GM18868 (cell line): ENCODE measurements around the gene PRKCZ.

ENCODE experiments used
- ATAC-seq: cut with Tn5 transposase; IDR thresholded peaks from one replicate; pipeline ENCODE4 v1.9.1; 2021; ENCODE audit warnings: mild to moderate bottlenecking, moderate library complexity; ENCODE audit not compliant: unreplicated experiment

Gene PRKCZ

DNA sequence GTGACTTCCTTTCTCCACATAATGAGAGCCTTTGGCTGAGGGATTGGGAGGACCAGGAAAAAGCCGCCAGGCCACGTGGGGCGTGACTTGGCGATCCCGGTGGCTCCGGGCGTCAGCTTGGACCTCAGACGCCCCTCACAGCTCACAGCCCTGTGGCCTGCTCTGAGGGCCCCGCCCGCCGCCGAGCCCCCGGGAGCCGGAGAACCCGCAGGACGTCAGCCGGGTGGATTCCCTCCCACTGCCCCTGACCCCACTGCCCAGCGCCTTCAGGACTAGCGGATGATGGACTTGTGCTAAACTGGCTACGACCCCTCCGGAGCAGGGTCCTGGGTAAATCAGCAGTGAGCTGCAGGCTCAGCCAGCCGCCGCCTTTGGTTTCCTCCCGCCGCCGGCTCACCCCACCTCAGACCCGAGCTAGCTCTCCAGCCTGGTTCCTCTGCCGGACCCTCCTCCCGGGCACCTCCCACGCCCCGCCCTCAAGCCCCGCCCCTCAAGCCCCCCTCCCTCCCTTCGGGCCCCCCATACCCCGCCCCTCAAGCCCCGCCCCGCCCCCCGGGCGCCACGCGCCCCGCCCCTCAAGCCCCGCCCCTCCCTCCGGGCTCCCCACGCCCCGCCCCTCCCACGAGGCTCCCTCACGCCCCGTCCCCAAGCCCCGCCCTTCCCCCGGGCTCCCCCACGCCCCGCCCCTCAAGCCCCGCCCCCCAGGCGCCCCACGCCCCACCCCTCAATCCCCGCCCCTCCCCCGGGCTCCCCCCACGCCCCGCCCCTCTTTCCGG is 154.4 kb downstream of the PRKCZ start:
- peak; percentile 32 for ATAC-seq

DNA sequence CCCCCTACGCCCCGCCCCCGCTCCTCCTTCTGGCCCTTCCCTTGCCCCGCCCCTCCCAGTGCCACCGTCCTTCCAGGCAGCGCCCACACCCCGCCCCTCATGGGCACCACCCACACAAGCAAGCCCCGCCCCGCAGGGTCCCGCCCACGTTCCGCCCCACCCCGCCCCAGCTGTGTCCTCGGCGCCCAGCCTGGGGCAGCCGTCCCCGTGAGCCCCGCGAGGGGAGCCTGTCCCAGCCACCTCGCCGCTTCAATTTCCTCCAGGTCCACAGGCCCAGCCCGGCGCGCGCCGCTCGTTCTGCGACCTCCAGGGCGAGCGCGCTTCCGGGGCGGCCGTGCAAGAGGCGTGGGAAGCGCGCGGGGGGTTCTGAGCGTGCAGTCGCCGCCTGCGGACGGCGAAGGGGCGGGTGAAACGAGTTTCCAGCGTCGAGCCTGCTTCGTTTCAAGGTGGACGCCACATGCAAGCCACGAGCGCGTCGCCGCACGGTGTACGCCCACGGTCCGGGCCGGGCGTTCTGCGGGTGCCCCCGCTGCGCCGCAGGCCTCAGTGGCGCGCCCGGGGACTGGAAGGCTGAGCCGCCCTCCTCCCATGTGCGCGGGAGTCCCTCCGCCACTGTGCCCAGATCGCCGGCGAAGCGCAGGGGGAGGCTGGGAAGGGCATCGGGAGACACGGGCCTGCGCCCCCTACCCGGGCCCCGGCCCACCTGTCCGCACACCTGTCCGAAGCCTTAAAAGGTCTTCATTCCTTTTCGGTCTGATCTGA is 155.2 kb downstream of the PRKCZ start:
- peak; percentile 66 for ATAC-seq

GRCh38 chr1:2206813-2207487 is 156.7 kb downstream of the PRKCZ start:
- ATAC-seq, result no peak

DNA sequence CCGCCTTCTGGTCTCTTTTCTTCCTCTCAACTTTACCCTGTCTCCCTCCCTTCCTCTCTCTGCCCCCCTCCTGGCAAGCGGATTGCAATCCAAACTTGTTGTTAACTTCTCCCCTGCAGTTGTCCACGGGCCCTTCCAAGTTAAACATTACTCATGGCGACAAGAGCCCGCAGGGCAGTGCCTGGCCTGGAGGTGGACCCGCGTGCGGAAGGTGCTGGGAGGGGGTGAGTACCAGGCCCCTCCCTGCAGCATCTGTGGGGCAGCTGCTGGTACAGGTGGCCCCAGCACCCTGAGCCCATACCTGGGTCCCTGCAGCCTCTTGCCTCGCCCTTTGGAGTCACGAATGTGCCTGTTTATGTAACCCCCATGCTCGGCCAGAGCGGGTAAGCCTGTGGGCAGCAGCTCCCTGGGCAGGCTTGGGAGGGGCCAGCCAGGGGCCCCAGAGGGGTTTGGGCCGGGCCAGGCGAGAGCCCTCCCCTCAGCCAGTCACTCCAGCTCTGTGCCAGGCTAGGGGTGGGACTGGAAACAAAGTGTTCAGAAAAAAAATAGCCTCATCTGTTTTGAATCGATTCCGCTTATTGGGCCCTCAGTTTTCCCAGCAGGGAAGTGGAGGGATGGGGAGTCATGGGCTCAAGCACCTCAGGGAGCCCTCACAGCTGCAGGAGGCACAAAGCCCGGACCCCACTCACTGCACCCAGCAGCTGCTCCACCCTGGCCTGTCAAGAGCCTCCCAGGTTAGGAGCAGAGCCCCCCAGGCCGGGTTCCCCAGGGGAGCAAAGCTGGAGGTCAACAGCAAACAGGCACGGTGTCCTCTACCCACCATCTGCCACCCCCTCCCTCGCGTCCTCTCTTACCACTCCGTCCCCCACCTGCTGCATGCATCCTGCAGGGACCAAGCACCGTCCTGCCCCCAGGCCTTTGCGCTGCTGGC is 158.4 kb downstream of the PRKCZ start:
- ATAC-seq, result no peak

- no peak for ATAC-seq
These were observed 159.3 kb downstream of the PRKCZ start for GRCh38 chr1:2209400-2210083.

GRCh38 chr1:2210084-2210653 is 160.0 kb downstream of the PRKCZ start:
- ATAC-seq, result no peak

DNA sequence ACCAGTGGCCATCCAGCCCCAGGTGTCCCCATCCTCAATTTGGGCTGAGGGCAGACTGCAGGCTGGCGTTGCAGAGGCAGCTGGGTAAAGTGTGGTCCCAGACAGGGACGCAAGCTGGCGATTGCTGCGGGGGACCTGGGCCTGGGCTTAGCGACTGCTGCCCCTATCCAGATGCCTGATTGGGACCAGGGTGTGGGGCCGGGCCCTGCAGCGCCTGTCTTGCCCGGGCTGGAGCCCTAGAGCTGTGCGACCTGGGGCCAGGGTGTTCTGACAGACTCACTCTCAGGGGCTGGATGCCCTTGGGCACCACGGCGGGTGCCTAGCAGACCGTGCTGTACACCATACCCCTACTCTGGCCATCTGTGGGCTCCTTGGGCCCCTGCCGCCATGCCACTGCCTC is 160.6 kb downstream of the PRKCZ start:
- no peak for ATAC-seq

DNA sequence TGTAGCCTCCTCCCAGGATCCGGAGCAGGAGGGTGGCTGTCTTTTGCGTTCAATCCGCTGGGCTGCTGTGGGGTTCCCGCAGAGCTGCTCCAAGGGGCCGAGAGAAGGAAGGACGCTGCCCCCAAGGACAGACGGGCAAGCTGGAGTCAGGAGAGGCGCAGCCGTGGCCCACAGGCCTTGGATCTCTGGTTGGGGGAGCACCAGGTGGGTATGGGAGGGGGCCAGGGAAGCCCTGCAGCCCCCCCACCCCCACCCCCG is 162.0 kb downstream of the PRKCZ start:
- ATAC-seq, result no peak

DNA sequence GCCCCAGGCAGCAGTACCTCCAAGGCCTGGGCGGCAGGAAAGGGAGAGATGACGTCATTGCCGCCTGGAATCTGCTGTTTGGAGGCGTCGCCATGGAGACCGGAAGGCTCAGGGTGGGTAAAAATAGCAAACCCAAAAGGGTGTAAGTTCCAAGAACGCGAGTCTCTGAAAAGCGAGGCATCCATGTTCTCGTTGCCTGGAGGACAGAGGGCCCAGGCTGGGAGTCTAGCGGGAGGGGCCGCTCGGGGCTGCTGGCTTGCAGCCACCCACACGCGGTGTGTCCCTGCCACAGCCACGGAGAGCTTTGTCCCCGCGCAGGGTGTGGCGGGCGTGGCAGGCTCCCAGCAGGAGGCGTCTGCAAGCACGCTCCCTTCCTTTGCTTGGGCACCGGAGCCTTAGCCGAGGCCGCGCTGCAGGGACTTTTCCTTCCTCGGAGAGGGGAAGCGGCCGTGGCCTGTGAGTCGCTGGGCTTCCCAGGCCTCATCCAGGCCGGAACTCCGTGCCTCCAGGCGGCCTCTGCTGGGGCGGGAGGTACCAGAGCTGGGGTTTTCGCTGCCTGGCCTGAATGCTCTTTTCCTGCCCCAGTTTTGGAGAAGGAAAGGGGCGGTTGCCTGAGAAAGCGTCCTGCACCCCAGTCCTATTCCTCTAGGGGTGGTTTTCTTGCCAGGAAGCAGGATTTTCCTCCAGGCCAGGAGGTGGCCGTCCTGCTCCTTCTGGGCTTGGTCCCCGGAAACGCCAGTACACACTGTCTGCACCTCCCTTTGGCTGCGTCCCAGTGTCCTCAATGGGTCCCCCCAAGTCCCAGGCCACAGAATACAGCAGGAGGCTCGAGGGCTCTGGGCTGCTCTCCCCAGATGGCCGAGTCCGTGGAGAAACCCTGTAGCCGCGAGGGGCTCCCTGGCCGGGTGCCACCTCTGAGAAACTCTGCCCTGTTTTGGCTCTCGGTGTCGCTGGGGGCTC is 162.6 kb downstream of the PRKCZ start:
- ATAC-seq, result no peak

GRCh38 chr1:2213576-2214505 is 163.6 kb downstream of the PRKCZ start:
- ATAC-seq, result no peak

- no peak for ATAC-seq
These were observed 164.5 kb downstream of the PRKCZ start for GRCh38 chr1:2214541-2215241.

DNA sequence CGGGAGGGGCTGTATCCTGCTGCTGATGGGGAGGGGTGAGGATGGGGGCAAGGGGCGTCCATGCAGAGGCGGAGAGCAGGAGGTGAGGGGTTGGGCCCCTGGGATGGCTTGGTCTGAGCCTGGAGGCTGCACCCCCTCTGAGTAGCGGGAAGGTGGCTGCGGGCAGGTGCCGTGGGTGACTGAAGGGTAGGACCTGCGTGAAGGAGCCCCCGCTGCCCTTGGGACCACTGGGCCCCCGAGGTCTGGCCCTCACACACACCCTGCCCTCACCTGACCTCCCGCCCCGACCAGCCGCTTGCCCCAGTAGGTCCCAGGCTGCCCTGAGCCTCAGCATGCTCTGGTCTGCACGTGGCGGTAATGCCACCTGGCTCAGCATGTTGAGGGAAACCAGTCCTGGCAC is 165.1 kb downstream of the PRKCZ start:
- no peak for ATAC-seq

DNA sequence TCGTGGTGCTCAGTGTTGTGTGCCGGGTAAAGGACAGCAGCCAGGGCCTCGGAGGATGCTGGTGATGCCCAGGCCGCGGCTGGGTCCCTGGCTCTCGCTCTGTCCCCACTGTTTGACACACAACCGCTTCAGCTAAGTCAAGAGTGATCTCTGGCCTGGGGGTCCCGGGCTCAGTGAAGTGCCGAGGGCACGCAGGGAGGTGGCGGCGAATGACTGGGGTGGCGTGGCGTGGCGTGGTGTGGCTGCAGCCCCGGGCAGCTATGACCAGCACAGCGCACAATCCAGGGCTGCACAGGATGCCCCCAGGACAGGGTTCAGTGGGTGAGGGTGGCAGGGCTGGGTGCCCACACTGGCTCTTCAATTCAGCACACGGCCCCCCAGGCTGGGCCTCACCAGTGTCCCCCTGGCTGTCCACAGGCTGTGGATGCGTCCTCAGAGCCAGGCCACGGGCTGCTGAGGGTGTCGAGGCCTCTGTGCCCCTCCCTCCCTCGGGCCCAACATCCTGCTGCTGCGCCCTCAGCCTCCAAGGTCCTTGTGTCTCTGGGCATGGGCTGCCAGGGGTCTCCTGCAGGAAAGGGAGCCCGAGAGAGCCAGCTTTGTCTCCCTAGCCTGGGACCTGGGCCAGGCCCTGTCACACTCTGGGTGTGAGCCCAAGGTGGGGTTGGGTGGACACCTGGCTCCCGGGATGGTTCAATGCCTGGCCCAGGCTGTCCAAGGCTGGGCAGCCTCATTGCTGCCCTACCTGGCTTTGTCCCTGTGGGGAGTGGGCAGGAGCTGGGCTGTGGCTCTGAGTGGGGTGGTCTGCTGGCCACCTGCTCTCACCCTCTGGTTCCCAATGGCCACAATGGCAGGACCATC is 165.9 kb downstream of the PRKCZ start:
- ATAC-seq, result no peak

- ATAC-seq, result no peak
These were observed 166.5 kb downstream of the PRKCZ start for GRCh38 chr1:2216767-2217058.

- ATAC-seq, result no peak
These were observed 171.1 kb downstream of the PRKCZ start for GRCh38 chr1:2221271-2221670.

DNA sequence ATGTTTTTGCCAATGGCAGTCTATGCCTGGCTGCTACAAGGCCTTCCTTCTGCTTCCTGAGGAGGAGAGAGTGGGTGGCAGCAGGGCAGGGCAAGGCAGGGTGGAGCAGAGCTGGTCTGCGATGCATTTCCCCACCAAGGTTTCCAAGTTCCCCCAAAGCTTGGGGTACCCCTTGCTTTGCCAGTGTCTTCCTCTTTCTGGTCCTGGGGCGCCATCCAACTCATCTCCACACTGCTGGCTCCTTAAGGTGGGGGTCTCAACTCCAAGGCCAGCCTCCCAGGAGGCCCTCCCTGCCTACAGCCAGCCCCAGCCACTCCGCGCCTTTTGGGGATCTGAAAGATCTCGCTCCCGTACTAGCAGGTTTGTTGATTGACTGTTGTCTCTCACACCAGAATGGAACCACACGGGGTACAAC is 174.0 kb downstream of the PRKCZ start:
- ATAC-seq, result no peak
